ENCODE measurements around the gene CATSPERB.

GRCh38 chr14:91750634-91751198 lies 18.8 kb upstream of the CATSPERB start:
- TF ChIP-seq CTCF (IDR thresholded peaks at IDR 0.05) = no peak
- TF ChIP-seq POLR2A (IDR thresholded peaks at IDR 0.05) = no peak

Measured in uterus (tissue), 2 donors.